Stimulated activated CD4-positive, alpha-beta T cell treated with anti-CD3 and anti-CD28 coated beads, Interleukin-12 subunit alpha, Interleukin-12 subunit beta, amount 100 ng/mL, for 48 hours (primary cell): ENCODE results near the gene TMPRSS3.

ENCODE experiments used
- DNase-seq, 3 donors: peaks; one replicate each; pipeline ENCODE4 v3.0.0-alpha.2; 2020; ENCODE audit warnings: low read depth in 2 of 3, low spot score in 1 of 3

The TMPRSS3 gene

GRCh38 chr21:42429021-42429420, 33.2 kb upstream of the TMPRSS3 start:
- DNase-seq: no peak

GRCh38 chr21:42427809-42428419, 32.1 kb upstream of the TMPRSS3 start:
- no peak for DNase-seq

DNA sequence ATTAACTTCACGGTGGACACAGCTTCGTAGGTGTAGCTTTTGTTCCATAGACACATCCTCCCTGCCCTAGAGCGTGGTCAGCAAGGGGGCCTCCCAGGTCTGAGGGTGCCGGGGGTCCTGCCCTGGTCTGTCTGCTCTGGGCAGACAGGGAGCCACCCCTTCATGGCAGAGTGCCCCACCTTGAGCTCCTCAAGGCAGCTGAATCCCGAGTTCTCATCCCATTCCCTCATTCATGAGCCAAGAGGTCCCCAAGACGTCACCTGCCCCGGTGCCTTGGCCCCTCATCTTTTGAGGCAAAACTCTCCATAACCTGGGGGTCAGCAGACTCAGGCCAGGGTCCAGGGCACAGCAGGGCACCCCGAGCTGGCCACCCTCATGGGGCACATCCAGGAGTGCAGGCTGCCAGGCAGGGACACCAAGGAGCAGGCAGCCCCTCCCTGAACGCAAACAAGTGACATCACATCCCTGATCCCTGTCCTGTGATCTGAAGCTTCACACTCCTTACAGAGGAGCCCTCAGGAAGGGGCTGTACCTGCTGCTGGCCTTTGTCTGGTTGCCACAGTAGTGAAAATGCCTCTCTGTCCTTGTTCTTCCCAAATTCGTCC, 31.1 kb upstream of the TMPRSS3 start:
- no peak for DNase-seq

GRCh38 chr21:42426424-42426823, 30.6 kb upstream of the TMPRSS3 start:
- no peak for DNase-seq

- DNase-seq: no peak
Observed at GRCh38 chr21:42425591-42425990, 29.7 kb upstream of the TMPRSS3 start.

GRCh38 chr21:42424914-42425541, 29.2 kb upstream of the TMPRSS3 start:
- no peak for DNase-seq

GRCh38 chr21:42423685-42424084, 27.8 kb upstream of the TMPRSS3 start:
- DNase-seq: no peak

GRCh38 chr21:42423197-42423675, 27.4 kb upstream of the TMPRSS3 start:
- no peak for DNase-seq

- no peak for DNase-seq
Observed at GRCh38 chr21:42421018-42421793, 25.4 kb upstream of the TMPRSS3 start.

GRCh38 chr21:42419845-42420244, 24.0 kb upstream of the TMPRSS3 start:
- DNase-seq: no peak

- no peak for DNase-seq
Observed at GRCh38 chr21:42418886-42419285, 23.0 kb upstream of the TMPRSS3 start.

DNA sequence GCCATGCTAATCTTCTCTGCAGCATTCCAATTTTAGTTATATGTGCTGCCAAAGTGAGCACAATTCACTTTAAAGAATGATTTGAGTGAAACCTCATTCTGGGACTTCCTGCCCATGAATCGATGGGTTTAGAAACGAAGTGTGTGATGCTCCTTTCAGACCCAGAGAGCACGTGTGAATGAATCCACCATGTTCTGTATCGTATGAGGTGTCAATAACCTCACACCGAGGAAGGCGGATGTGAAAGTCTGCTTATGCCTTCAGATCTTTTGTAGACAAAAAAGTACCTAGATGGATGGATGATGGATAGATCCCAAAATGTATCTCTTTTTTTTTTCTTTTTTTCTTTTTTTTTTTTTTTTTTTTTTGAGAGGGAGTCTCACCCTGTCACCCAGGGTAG, 21.7 kb upstream of the TMPRSS3 start:
- no peak for DNase-seq

DNA sequence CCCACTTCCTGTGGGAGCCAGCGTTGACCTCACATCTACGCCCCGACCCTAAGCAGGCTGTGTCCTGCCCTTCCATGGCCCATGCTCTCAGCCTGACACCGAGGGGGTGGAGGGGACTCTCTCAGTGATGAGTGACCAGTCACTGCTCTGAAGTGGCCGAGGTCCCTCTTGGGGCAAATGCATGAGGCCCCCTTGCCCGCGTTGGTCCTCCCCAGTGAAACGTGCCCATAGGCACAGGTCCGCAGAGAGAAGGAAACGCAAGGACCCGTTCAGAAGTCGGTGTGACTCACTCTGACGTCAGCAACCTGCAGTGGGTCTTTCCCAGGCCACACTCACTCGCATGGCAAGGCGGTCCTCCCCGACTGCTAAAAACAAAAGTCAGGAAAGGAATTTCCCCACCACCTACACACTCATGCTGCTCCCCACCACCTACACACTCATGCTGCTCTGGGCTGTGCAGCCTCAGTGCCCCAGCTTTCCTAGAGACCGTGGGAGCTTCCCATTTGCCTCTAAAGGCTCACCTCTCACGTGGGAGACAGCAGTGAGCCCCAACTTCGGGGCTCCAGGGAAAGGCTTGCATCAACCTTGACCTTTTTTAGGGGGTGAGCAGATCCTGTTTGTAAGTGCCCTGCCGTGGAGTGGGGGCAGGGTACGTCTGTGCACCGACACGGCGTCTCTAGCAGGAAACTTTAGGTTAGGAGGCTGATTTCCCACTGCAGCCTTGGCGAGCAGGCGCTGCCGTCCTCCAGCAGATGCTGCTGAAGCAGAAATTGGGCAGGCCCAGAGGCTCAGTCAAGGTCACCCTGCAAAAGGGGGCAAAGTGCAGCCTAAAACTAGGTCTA, 19.3 kb upstream of the TMPRSS3 start:
- peak; percentile 91 to 95 (median 94) for DNase-seq

DNA sequence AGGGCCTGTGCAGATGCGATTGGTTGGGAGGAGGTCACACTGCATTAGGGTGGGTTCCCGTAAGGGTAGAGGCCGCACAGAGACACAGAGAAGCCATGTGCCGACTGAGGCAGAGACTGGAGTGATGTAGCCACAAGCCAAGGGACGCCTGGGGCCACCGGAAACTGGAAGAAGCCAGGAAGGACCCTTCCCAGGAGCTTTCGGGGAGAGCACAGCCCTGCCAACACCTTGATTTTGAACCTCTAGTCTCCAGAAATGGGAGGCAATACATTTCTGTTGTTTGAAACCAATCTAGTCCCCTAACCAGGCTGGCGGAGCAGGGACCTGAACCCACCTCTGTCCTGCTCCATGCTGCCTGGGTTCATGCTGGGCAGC, 18.7 kb upstream of the TMPRSS3 start:
- DNase-seq: no peak

- no peak for DNase-seq
Observed at GRCh38 chr21:42414066-42414465, 18.2 kb upstream of the TMPRSS3 start.

GRCh38 chr21:42413500-42413899, 17.6 kb upstream of the TMPRSS3 start:
- peak in 1 of 3 donors; percentile 56 for DNase-seq

DNA sequence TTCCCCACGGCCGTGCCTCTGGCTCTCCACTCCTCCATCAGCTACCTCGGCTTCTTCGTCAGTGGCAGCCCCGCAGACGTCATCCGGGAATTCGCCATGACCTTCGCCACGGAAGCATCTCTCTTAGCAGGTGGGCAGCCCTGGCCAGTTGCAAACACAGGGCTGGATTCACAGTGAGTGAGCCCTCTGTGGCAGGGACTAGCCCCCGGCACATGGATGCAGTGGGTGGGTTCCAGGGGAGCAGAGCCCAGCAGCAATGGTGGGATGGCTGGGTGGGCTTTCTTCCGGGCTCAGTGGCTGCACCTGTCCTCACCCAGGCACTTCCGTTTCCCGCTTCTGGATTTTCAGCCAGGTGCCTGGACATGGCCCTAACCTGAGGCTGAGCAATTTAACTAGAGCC, 17.2 kb upstream of the TMPRSS3 start:
- DNase-seq: no peak

GRCh38 chr21:42412636-42412933, 16.7 kb upstream of the TMPRSS3 start:
- DNase-seq: no peak

GRCh38 chr21:42411891-42412635, 16.2 kb upstream of the TMPRSS3 start:
- no peak for DNase-seq

GRCh38 chr21:42411197-42411869, 15.5 kb upstream of the TMPRSS3 start:
- DNase-seq: no peak
